Retinal pigment epithelial cell (primary cell): ENCODE measurements around the gene PGBD1.
"Not testable (repeated sequence)": the region's sequence is repeated elsewhere in the genome, so short reads cannot be mapped to it uniquely, and the experiment has no call there.

ENCODE experiments used
- DNase-seq: peaks from one replicate; pipeline ENCODE4 v3.0.0-alpha.2; 2010; ENCODE audit warnings: low read depth
- H3K4me3 ChIP-seq: 2 replicates; pipeline ENCODE4 v1.5.1; 2011; ENCODE audit warnings: mild to moderate bottlenecking, low read length, control low read depth, moderate library complexity
- CTCF ChIP-seq: conservative IDR thresholded peaks from 2 replicates; pipeline ENCODE4 v1.5.1; 2011; ENCODE audit warnings: low read depth, low read length, control low read depth, inconsistent platforms

Gene PGBD1

GRCh38 chr6:28315628-28316027 is 34.3 kb downstream of the PGBD1 start:
- no peak for TF ChIP-seq CTCF
- no peak overlapping the region for H3K4me3 ChIP-seq
- DNase-seq = no peak

- H3K4me3 ChIP-seq, DNase-seq: not testable (repeated sequence)
Measured at GRCh38 chr6:28317866-28318265, 36.5 kb downstream of the PGBD1 start.

- no peak overlapping the region for H3K4me3 ChIP-seq
- TF ChIP-seq CTCF = no peak
- no peak for DNase-seq
Measured at GRCh38 chr6:28322661-28323060, 41.3 kb downstream of the PGBD1 start.

- no peak for DNase-seq
- H3K4me3 ChIP-seq = no peak overlapping the region
- TF ChIP-seq CTCF = no peak
Measured at GRCh38 chr6:28323813-28324424, 42.5 kb downstream of the PGBD1 start.

GRCh38 chr6:28326371-28326948 is 45.1 kb downstream of the PGBD1 start:
- no peak for TF ChIP-seq CTCF
- no peak overlapping the region for H3K4me3 ChIP-seq
- no peak for DNase-seq

GRCh38 chr6:28330041-28330440 is 48.7 kb downstream of the PGBD1 start:
- H3K4me3 ChIP-seq = no peak overlapping the region
- TF ChIP-seq CTCF = no peak
- no peak for DNase-seq

- H3K4me3 ChIP-seq = no peak overlapping the region
- no peak for DNase-seq
- no peak for TF ChIP-seq CTCF
Measured at GRCh38 chr6:28333047-28333446, 51.7 kb downstream of the PGBD1 start.
